Hepatocyte (in vitro differentiated cells): ENCODE data around the gene OR4D9. TPM values are rescaled to one million over a fixed set of nuclear protein-coding genes. Genes with fewer than 3 reads are reported as not detected.
"Not testable (repeated sequence)": the region's sequence is repeated elsewhere in the genome, so short reads cannot be mapped to it uniquely, and the experiment has no call there.

Experiments used
- DNase-seq: peaks from one replicate; pipeline ENCODE4 v3.0.0-alpha.2; 2016; ENCODE audit warnings: low spot score
- H2AFZ ChIP-seq: fragments of 200-600 bp; sonication (generic); 2 replicates; pipeline ENCODE4 v1.6.0; 2016; ENCODE audit warnings: antibody characterized with exemption, mild to moderate bottlenecking
- H3K27ac ChIP-seq: fragments of 200-600 bp; sonication (generic); 2 replicates; pipeline ENCODE4 v1.5.1; 2016; ENCODE audit warnings: mild to moderate bottlenecking
- H3K27me3 ChIP-seq: fragments of 200-600 bp; sonication (generic); 2 replicates; pipeline ENCODE4 v1.6.1; 2016
- H3K36me3 ChIP-seq: fragments of 200-600 bp; sonication (generic); replicated peaks from 2 replicates; pipeline ENCODE4 v1.5.1; 2016; ENCODE audit warnings: low read depth; ENCODE audit not compliant: insufficient read depth
- H3K4me1 ChIP-seq: fragments of 200-600 bp; sonication (generic); 2 replicates; pipeline ENCODE4 v1.5.1; 2016; ENCODE audit warnings: mild to moderate bottlenecking, moderate library complexity; ENCODE audit not compliant: insufficient read depth
- H3K4me2 ChIP-seq: fragments of 200-600 bp; sonication (generic); 2 replicates; pipeline ENCODE4 v1.6.0; 2016
- H3K4me3 ChIP-seq: fragments of 200-600 bp; sonication (generic); 2 replicates; pipeline ENCODE4 v1.5.1; 2016; ENCODE audit warnings: mild to moderate bottlenecking
- H3K79me2 ChIP-seq: fragments of 200-600 bp; sonication (generic); 2 replicates; pipeline ENCODE4 v1.6.0; 2017; ENCODE audit warnings: mild to moderate bottlenecking
- H3K9me2 ChIP-seq: fragments of 200-600 bp; sonication (generic); replicated peaks from 2 replicates; pipeline ENCODE4 v1.6.0; 2017; ENCODE audit warnings: mild to moderate bottlenecking; ENCODE audit not compliant: insufficient read depth
- H3K9me3 ChIP-seq: fragments of 200-600 bp; sonication (generic); 2 replicates; pipeline ENCODE4 v1.5.1; 2016; ENCODE audit warnings: low read depth, mild to moderate bottlenecking
- H4K20me1 ChIP-seq: fragments of 200-600 bp; sonication (generic); 2 replicates; pipeline ENCODE4 v1.6.0; 2016; ENCODE audit warnings: mild to moderate bottlenecking; ENCODE audit not compliant: insufficient read depth, poor library complexity, severe bottlenecking
- CTCF ChIP-seq: fragments of 200-600 bp; sonication (generic); IDR thresholded peaks from 2 replicates; pipeline ENCODE4 v1.5.1; 2016; ENCODE audit warnings: antibody characterized with exemption, mild to moderate bottlenecking; ENCODE audit not compliant: poor library complexity
- EZH2 ChIP-seq: fragments of 200-600 bp; sonication (generic); IDR thresholded peaks from 2 replicates; pipeline ENCODE4 v1.6.1; 2016; ENCODE audit warnings: antibody characterized with exemption, mild to moderate bottlenecking, borderline replicate concordance
- EZH2phosphoT487 ChIP-seq: fragments of 200-600 bp; sonication (generic); IDR thresholded peaks from one replicate; pipeline ENCODE4 v1.6.1; 2018; ENCODE audit warnings: antibody characterized with exemption, mild to moderate bottlenecking, low read depth, moderate library complexity; ENCODE audit not compliant: unreplicated experiment, severe bottlenecking
- WGBS: methylation state at CpG from one replicate; pipeline ENCODE4 v1.1.6; 2016; ENCODE audit warnings: low lambda C conversion rate; ENCODE audit errors: missing lambda C conversion rate; 5-methylcytosine and 5-hydroxymethylcytosine counted together
- polyA plus RNA-seq: library from polyadenylated mRNA; unstranded; fragments of >200 nt; fragmentation: Nextera tagmentation; extraction: Ambion mirVana; gene quantifications from 2 replicates; pipeline ENCODE4 v1.2.1, GENCODE V29; 2016
- total RNA-seq: library from RNA; depleted of rRNA; stranded (reverse); fragments of >200 nt; gene quantifications from 2 replicates; pipeline ENCODE4 v1.2.3, GENCODE V29; 2014

OR4D9 gene
- total and polyA plus RNA-seq, 2 experiments from 2014 or later, result not detected

- Histone ChIP-seq H3K4me1 (no peaks in the 10 kb centered on the region), H2AFZ (no peak overlapping the region), H3K27me3 (no peaks in the 10 kb centered on the region), H3K4me2 (no peak overlapping the region), H4K20me1 (no peaks in the 10 kb centered on the region), H3K27ac (no peak overlapping the region), H3K36me3 (no peaks in the 10 kb centered on the region), H3K4me3 (no peak overlapping the region), H3K79me2 (no peaks in the 10 kb centered on the region), H3K9me2 (no peaks in the 10 kb centered on the region), H3K9me3 (no peaks in the 10 kb centered on the region)
- TF ChIP-seq EZH2phosphoT487 (no peak), CTCF (no peak), EZH2 (no peak)
- no peak for DNase-seq
- 72% methylated on average over 1 of the region's 1 CpG for WGBS
Measured at GRCh38 chr11:59511675-59512074, 336 bp downstream of the OR4D9 start.

- not testable (repeated sequence) for H3K79me2 ChIP-seq, H3K4me3 ChIP-seq, H3K36me3 ChIP-seq, H3K27me3 ChIP-seq, H3K4me2 ChIP-seq, DNase-seq, H3K27ac ChIP-seq, H4K20me1 ChIP-seq, H3K9me3 ChIP-seq, H2AFZ ChIP-seq, H3K9me2 ChIP-seq, H3K4me1 ChIP-seq
- WGBS, result 90% methylated on average over 1 of the region's 2 CpGs
Measured at GRCh38 chr11:59520139-59520538, 8.8 kb downstream of the OR4D9 start.

- WGBS, result 90% methylated on average over 5 of the region's 5 CpGs
- no peaks in the 10 kb centered on the region for H3K9me2 ChIP-seq
- H4K20me1 ChIP-seq, result no peaks in the 10 kb centered on the region
- no peak overlapping the region for H3K4me2 ChIP-seq
- H3K4me3 ChIP-seq, result no peak overlapping the region
- H3K36me3 ChIP-seq, result no peaks in the 10 kb centered on the region
- no peak overlapping the region for H2AFZ ChIP-seq
- no peak overlapping the region for H3K27ac ChIP-seq
- H3K27me3 ChIP-seq, result no peaks in the 10 kb centered on the region
- no peaks in the 10 kb centered on the region for H3K9me3 ChIP-seq
- no peaks in the 10 kb centered on the region for H3K79me2 ChIP-seq
- DNase-seq, result no peak
- TF ChIP-seq EZH2 (no peak), CTCF (no peak), EZH2phosphoT487 (no peak)
- no peaks in the 10 kb centered on the region for H3K4me1 ChIP-seq
Measured at GRCh38 chr11:59520741-59521140, 9.4 kb downstream of the OR4D9 start.

GRCh38 chr11:59523541-59523940, 12.2 kb downstream of the OR4D9 start:
- WGBS, result 13% methylated on average over 1 of the region's 1 CpG
- Histone ChIP-seq H3K79me2 (no peaks in the 10 kb centered on the region), H2AFZ (no peak overlapping the region), H3K9me3 (no peaks in the 10 kb centered on the region), H3K4me2 (no peak overlapping the region), H3K27me3 (no peaks in the 10 kb centered on the region), H4K20me1 (no peaks in the 10 kb centered on the region), H3K4me3 (no peak overlapping the region), H3K36me3 (no peaks in the 10 kb centered on the region), H3K4me1 (no peaks in the 10 kb centered on the region), H3K27ac (no peak overlapping the region), H3K9me2 (no peaks in the 10 kb centered on the region)
- TF ChIP-seq CTCF (no peak), EZH2 (no peak), EZH2phosphoT487 (no peak)
- no peak for DNase-seq
